Measurements from ENCODE around the gene G6PD.

GRCh38 chrX:154502098-154502497 lies 44.5 kb downstream of the G6PD start:
- TF ChIP-seq, protein P1, sequence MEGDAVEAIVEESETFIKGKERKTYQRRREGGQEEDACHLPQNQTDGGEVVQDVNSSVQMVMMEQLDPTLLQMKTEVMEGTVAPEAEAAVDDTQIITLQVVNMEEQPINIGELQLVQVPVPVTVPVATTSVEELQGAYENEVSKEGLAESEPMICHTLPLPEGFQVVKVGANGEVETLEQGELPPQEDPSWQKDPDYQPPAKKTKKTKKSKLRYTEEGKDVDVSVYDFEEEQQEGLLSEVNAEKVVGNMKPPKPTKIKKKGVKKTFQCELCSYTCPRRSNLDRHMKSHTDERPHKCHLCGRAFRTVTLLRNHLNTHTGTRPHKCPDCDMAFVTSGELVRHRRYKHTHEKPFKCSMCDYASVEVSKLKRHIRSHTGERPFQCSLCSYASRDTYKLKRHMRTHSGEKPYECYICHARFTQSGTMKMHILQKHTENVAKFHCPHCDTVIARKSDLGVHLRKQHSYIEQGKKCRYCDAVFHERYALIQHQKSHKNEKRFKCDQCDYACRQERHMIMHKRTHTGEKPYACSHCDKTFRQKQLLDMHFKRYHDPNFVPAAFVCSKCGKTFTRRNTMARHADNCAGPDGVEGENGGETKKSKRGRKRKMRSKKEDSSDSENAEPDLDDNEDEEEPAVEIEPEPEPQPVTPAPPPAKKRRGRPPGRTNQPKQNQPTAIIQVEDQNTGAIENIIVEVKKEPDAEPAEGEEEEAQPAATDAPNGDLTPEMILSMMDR (IDR thresholded peaks at IDR 0.05) = no peak
- TF ChIP-seq POLR2A (IDR thresholded peaks at IDR 0.05) = no peak
